GM21619 (cell line): ENCODE measurements around the gene ADGRB2.

Experiments
- ATAC-seq: cut with Tn5 transposase; IDR thresholded peaks from one replicate; pipeline ENCODE4 v1.9.1; 2021; ENCODE audit not compliant: unreplicated experiment

The ADGRB2 gene

GRCh38 chr1:31764312-31765040 is at the start of gene ADGRB2:
Gene ADGRB2, minus strand, starts transcription at chr1:31764340. Its CDS starts 7,119 bp downstream, at chr1:31757221.
- ATAC-seq, result no peak

- ATAC-seq, result no peak
Observed at GRCh38 chr1:31812158-31812829, 48.2 kb upstream of the ADGRB2 start.

GRCh38 chr1:31811605-31812004 is 47.5 kb upstream of the ADGRB2 start:
- no peak for ATAC-seq

GRCh38 chr1:31809698-31810097 is 45.6 kb upstream of the ADGRB2 start:
- no peak for ATAC-seq

GRCh38 chr1:31807273-31808048 is 43.3 kb upstream of the ADGRB2 start:
- no peak for ATAC-seq

GRCh38 chr1:31805318-31805717 is 41.2 kb upstream of the ADGRB2 start:
- ATAC-seq, result no peak

- ATAC-seq, result no peak
Observed at GRCh38 chr1:31804098-31804497, 40.0 kb upstream of the ADGRB2 start.

- ATAC-seq, result no peak
Observed at GRCh38 chr1:31803610-31804009, 39.5 kb upstream of the ADGRB2 start.

- no peak for ATAC-seq
Observed at GRCh38 chr1:31802190-31803150, 38.3 kb upstream of the ADGRB2 start.

GRCh38 chr1:31801458-31801857 is 37.3 kb upstream of the ADGRB2 start:
- no peak for ATAC-seq

- ATAC-seq, result no peak
Observed at GRCh38 chr1:31800674-31800967, 36.5 kb upstream of the ADGRB2 start.

- ATAC-seq, result no peak
Observed at GRCh38 chr1:31799895-31800673, 35.9 kb upstream of the ADGRB2 start.

GRCh38 chr1:31799196-31799894 is 35.2 kb upstream of the ADGRB2 start:
- ATAC-seq, result no peak

- ATAC-seq, result no peak
Observed at GRCh38 chr1:31798433-31799195, 34.5 kb upstream of the ADGRB2 start.

- ATAC-seq, result no peak
Observed at GRCh38 chr1:31798086-31798432, 33.9 kb upstream of the ADGRB2 start.

GRCh38 chr1:31797216-31797615 is 33.1 kb upstream of the ADGRB2 start:
- no peak for ATAC-seq

GRCh38 chr1:31796707-31797106 is 32.6 kb upstream of the ADGRB2 start:
- ATAC-seq, result no peak

GRCh38 chr1:31795801-31796621 is 31.9 kb upstream of the ADGRB2 start:
- no peak for ATAC-seq
